H9 (cell line): ENCODE results near the gene PLIN4. TPM values are rescaled to one million over a fixed set of nuclear protein-coding genes. Genes with fewer than 3 reads are reported as not detected.
A peak's percentile ranks its signal among the peaks of the same experiment; 100 is the strongest.

Source experiments
- DNase-seq: peaks from one replicate; pipeline ENCODE4 v3.0.0-alpha.2; 2017
- H2AFZ ChIP-seq: one replicate; pipeline ENCODE4 v1.6.1; 2013; ENCODE audit warnings: mild to moderate bottlenecking, low read length, control low read depth, moderate library complexity
- H2AK5ac ChIP-seq: 2 replicates; pipeline ENCODE4 v1.6.1; 2013; ENCODE audit warnings: low read length, control low read depth, mixed read lengths; ENCODE audit not compliant: insufficient read length
- H2BK120ac ChIP-seq: one replicate; pipeline ENCODE4 v1.6.1; 2013; ENCODE audit warnings: low read depth, mild to moderate bottlenecking, low read length, control low read depth, inconsistent platforms; ENCODE audit not compliant: poor library complexity, severe bottlenecking
- H2BK12ac ChIP-seq: 2 replicates; pipeline ENCODE4 v1.6.1; 2013; ENCODE audit warnings: low read length, control low read depth, mixed read lengths, low read depth; ENCODE audit not compliant: insufficient read length
- H2BK15ac ChIP-seq: 2 replicates; pipeline ENCODE4 v1.6.1; 2013; ENCODE audit warnings: low read depth, low read length, control low read depth
- H2BK20ac ChIP-seq: one replicate; pipeline ENCODE4 v1.6.1; 2013; ENCODE audit warnings: low read depth, mild to moderate bottlenecking, low read length, control low read depth, inconsistent platforms; ENCODE audit not compliant: poor library complexity, severe bottlenecking
- H2BK5ac ChIP-seq: 2 replicates; pipeline ENCODE4 v1.6.1; 2013; ENCODE audit warnings: low read length, control low read depth, mixed read lengths; ENCODE audit not compliant: insufficient read length
- H3K14ac ChIP-seq: 2 replicates; pipeline ENCODE4 v1.6.1; 2013; ENCODE audit warnings: low read length, control low read depth; ENCODE audit not compliant: insufficient read depth
- H3K18ac ChIP-seq: 2 replicates; pipeline ENCODE4 v1.6.1; 2013; ENCODE audit warnings: low read depth, mild to moderate bottlenecking, mixed read lengths, low read length, control low read depth; ENCODE audit not compliant: insufficient read length
- H3K23ac ChIP-seq: 2 replicates; pipeline ENCODE4 v1.6.1; 2013; ENCODE audit warnings: low read length, control low read depth, mixed read lengths, low read depth; ENCODE audit not compliant: insufficient read length
- H3K23me2 ChIP-seq: 2 replicates; pipeline ENCODE4 v1.6.1; 2013; ENCODE audit warnings: low read depth, mild to moderate bottlenecking, mixed read lengths, low read length, control low read depth; ENCODE audit not compliant: insufficient read length, poor library complexity, severe bottlenecking
- H3K27ac ChIP-seq: 2 replicates; pipeline ENCODE4 v1.5.1; 2013; ENCODE audit warnings: low read length, control low read depth, mixed read lengths, low read depth; ENCODE audit not compliant: insufficient read length
- H3K27me3 ChIP-seq: 2 replicates; pipeline ENCODE4 v1.6.1; 2013; ENCODE audit warnings: low read length, control low read depth, inconsistent platforms; ENCODE audit not compliant: insufficient read depth
- H3K4ac ChIP-seq: 2 replicates; pipeline ENCODE4 v1.6.1; 2013; ENCODE audit warnings: low read depth, mild to moderate bottlenecking, control low read depth, inconsistent platforms, low read length, moderate library complexity
- H3K4me1 ChIP-seq: 2 replicates; pipeline ENCODE4 v1.6.1; 2013; ENCODE audit warnings: low read length, control low read depth, inconsistent platforms; ENCODE audit not compliant: insufficient read depth
- H3K4me2 ChIP-seq: 2 replicates; pipeline ENCODE4 v1.6.1; 2013; ENCODE audit warnings: low read length, control low read depth, mixed read lengths; ENCODE audit not compliant: insufficient read length, insufficient read depth
- H3K56ac ChIP-seq: 2 replicates; pipeline ENCODE4 v1.6.1; 2013; ENCODE audit warnings: low read depth, mild to moderate bottlenecking, mixed read lengths, low read length, control low read depth; ENCODE audit not compliant: insufficient read length
- H3K79me1 ChIP-seq: 2 replicates; pipeline ENCODE4 v1.6.1; 2013; ENCODE audit warnings: low read depth, mild to moderate bottlenecking, moderate library complexity, low read length, control low read depth, inconsistent platforms; ENCODE audit not compliant: insufficient read depth, poor library complexity, severe bottlenecking
- H3K79me2 ChIP-seq: 2 replicates; pipeline ENCODE4 v1.6.1; 2013; ENCODE audit warnings: low read length, control low read depth, inconsistent platforms; ENCODE audit not compliant: insufficient read depth
- H3K9ac ChIP-seq: 2 replicates; pipeline ENCODE4 v1.6.1; 2013; ENCODE audit warnings: low read length, control low read depth, mixed read lengths; ENCODE audit not compliant: insufficient read length; ENCODE audit errors: extremely low read depth
- H3K9me3 ChIP-seq: one replicate; pipeline ENCODE4 v1.6.1; 2013; ENCODE audit warnings: low read depth, low read length, inconsistent platforms; ENCODE audit not compliant: control insufficient read depth
- H3T11ph ChIP-seq: one replicate; pipeline ENCODE4 v1.6.1; 2013; ENCODE audit warnings: mild to moderate bottlenecking, low read length, control low read depth, inconsistent platforms
- H4K20me1 ChIP-seq: one replicate; pipeline ENCODE4 v1.6.1; 2013; ENCODE audit not compliant: control insufficient read depth, insufficient read length, insufficient read depth
- H4K5ac ChIP-seq: 2 replicates; pipeline ENCODE4 v1.6.1; 2013; ENCODE audit warnings: low read depth, mild to moderate bottlenecking, mixed read lengths, low read length, control low read depth; ENCODE audit not compliant: insufficient read length
- H4K8ac ChIP-seq: replicated peaks from 2 replicates; pipeline ENCODE4 v1.6.1; 2013; ENCODE audit warnings: low read length, control low read depth, mixed read lengths, low read depth; ENCODE audit not compliant: insufficient read length
- H4K91ac ChIP-seq: 2 replicates; pipeline ENCODE4 v1.6.1; 2013; ENCODE audit warnings: low read depth, mild to moderate bottlenecking, moderate library complexity, mixed read lengths, low read length, control low read depth; ENCODE audit not compliant: insufficient read length
- H3K27ac Mint-ChIP-seq, 3 experiments: 2 replicates in 2 of 3; 3 replicates in 1 of 3; pipeline ENCODE4 v1.8.0; 2020 to 2021; ENCODE audit warnings: mixed read lengths in 3 of 3, mild to moderate bottlenecking in 1 of 3, moderate library complexity in 1 of 3
- H3K27me3 Mint-ChIP-seq: 2 replicates; pipeline ENCODE4 v1.8.0; 2021; ENCODE audit warnings: low read depth, mild to moderate bottlenecking, moderate library complexity, mixed read lengths
- H3K36me3 Mint-ChIP-seq, 3 experiments: 2 replicates in 2 of 3; 3 replicates in 1 of 3; pipeline ENCODE4 v1.8.0; 2020 to 2021; ENCODE audit warnings: low read depth in 3 of 3, mixed read lengths in 3 of 3; ENCODE audit not compliant: insufficient read depth in 1 of 3
- H3K4me1 Mint-ChIP-seq, 2 experiments: 2 replicates each; pipeline ENCODE4 v1.8.0; 2020; ENCODE audit warnings: mixed read lengths in 2 of 2
- H3K4me3 Mint-ChIP-seq, 2 experiments: 2 replicates in 1 of 2; 3 replicates in 1 of 2; pipeline ENCODE4 v1.8.0; 2020 to 2021; ENCODE audit warnings: mild to moderate bottlenecking in 2 of 2, mixed read lengths in 2 of 2, moderate library complexity in 1 of 2
- H3K9me3 Mint-ChIP-seq, 2 experiments: 2 replicates in 1 of 2; 3 replicates in 1 of 2; pipeline ENCODE4 v1.8.0; 2020; ENCODE audit warnings: mild to moderate bottlenecking in 2 of 2, mixed read lengths in 2 of 2, moderate library complexity in 1 of 2
- WGBS: extraction: QIAGEN DNeasy Blood & Tissue Kit; methylation state at CpG from one replicate; pipeline ENCODE4 v1.1.7; 2013; ENCODE audit warnings: missing lambda C conversion rate, low lambda C conversion rate, mixed read lengths; ENCODE audit not compliant: insufficient read length; ENCODE audit errors: extremely low coverage; 5-methylcytosine and 5-hydroxymethylcytosine counted together
- total RNA-seq: library from RNA; stranded (reverse); gene quantifications from 2 replicates; pipeline ENCODE4 v1.2.1, GENCODE V29; 2021
- TF ChIP-seq, protein P1 (sequence below): fragments of 200-600 bp; sonication (generic); conservative IDR thresholded peaks from 3 replicates; pipeline ENCODE4 v1.8.0; 2021; ENCODE audit warnings: antibody characterized with exemption, mild to moderate bottlenecking

PLIN4 gene
- total RNA-seq, 1 experiment from 2014 or later = 1.1 TPM

DNA sequence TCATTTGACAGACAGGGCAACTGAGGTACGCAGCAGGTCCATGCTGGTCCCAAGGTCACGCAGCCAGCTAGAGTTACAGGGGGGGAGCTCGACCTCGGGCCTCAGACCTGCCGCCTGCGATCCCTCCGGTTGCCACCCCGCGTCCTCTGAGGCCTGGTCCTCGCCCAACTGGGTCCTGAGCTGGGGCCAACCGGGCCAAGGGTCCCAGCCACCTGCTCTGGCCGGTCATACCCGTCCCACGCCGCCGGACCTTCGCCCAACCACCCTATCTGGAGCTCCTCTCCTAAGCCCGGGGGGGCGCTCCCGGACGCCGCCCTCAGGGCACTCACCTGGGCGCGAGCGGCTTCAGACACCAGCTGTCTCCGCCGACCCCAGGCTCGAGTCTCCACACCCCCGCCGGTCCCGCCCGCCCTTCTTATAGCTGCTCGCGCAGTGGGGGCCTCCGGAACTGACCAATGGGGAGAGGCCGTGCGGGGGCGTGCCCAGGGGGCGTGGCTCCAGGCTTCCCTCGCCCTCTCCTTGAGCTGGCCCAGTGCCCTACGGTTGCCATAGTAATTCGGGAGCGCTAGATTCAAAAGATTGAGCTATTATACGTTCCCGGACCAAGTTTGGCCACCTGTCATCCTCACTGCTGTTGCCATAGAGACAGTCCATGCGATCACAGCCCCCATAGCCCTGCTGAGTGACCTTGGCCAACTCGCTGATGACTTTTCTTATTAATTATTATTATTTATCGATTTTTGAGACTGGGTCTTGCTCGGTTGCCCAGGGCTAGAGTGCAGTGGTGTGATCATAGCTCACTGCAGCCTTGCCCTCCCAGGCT is 16.8 kb upstream of the PLIN4 start, which contains the start of gene PLIN5:
TSS of gene PLIN5 (minus strand) at position 389 of the 823 bp plus-strand sequence. CDS start 1,150 bp downstream, outside the sequence.
- Histone ChIP-seq H3K23me2 (peaks cover 3% of the 10 kb centered on the region), H2BK15ac (no peak within 1 kb of the TSS), H3K18ac (peak within 1 kb of the TSS; percentile 45), H3K27me3 (no peaks in the 10 kb centered on the region; the same call in 1 of the 2 replicates), H2BK20ac (no peak within 1 kb of the TSS), H4K5ac (no peak within 1 kb of the TSS), H3K56ac (no peak within 1 kb of the TSS), H3K9ac (no peak within 1 kb of the TSS), H3K4me1 (no peaks in the 10 kb centered on the region), H3K79me2 (no peaks in the 10 kb centered on the region), H3K27ac (no peak within 1 kb of the TSS), H4K8ac (no peak within 1 kb of the TSS), H2BK12ac (no peak within 1 kb of the TSS), H2AFZ (no peak within 1 kb of the TSS), H3K9me3 (no peaks in the 10 kb centered on the region), H2AK5ac (no peak within 1 kb of the TSS), H3K4me2 (peak within 1 kb of the TSS; percentile 45), H2BK5ac (no peak within 1 kb of the TSS), H3T11ph (no peak within 1 kb of the TSS), H3K14ac (peak within 1 kb of the TSS; percentile 16; the same call in 1 of the 2 replicates), H3K4ac (no peak within 1 kb of the TSS), H4K20me1 (no peaks in the 10 kb centered on the region), H4K91ac (no peak within 1 kb of the TSS), H3K79me1 (no peaks in the 10 kb centered on the region), H3K23ac (no peak within 1 kb of the TSS), H2BK120ac (no peak within 1 kb of the TSS)
- TF ChIP-seq, protein P1, sequence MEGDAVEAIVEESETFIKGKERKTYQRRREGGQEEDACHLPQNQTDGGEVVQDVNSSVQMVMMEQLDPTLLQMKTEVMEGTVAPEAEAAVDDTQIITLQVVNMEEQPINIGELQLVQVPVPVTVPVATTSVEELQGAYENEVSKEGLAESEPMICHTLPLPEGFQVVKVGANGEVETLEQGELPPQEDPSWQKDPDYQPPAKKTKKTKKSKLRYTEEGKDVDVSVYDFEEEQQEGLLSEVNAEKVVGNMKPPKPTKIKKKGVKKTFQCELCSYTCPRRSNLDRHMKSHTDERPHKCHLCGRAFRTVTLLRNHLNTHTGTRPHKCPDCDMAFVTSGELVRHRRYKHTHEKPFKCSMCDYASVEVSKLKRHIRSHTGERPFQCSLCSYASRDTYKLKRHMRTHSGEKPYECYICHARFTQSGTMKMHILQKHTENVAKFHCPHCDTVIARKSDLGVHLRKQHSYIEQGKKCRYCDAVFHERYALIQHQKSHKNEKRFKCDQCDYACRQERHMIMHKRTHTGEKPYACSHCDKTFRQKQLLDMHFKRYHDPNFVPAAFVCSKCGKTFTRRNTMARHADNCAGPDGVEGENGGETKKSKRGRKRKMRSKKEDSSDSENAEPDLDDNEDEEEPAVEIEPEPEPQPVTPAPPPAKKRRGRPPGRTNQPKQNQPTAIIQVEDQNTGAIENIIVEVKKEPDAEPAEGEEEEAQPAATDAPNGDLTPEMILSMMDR = peak; percentile 21; the same call in 1 of the 3 replicates
- Mint-ChIP-seq H3K4me3 (peak within 1 kb of the TSS; percentile 47 to 66), H3K36me3 (no peaks in the 10 kb centered on the region), H3K27me3 (peaks cover 69% of the 10 kb centered on the region), H3K9me3 (no peaks in the 10 kb centered on the region; a peak in 1 of 5 replicates), H3K27ac (no peak within 1 kb of the TSS; a peak in 1 of 7 replicates), H3K4me1 (peaks cover 5 to 11% of the 10 kb centered on the region in 2 experiments)
- no CpG with 5 or more reads among the region's 49 CpGs for WGBS
- DNase-seq = peak; percentile 95
